ENCODE measurements around the gene PDE4B.
A peak's percentile ranks its signal among the peaks of the same experiment; 100 is the strongest.

Gene PDE4B

GRCh38 chr1:66183400-66183799 lies 390.7 kb downstream of the PDE4B start:
- no peak for DNase-seq (ENCODE audit: low spot score)

GRCh38 chr1:66197120-66197519 lies 404.4 kb downstream of the PDE4B start:
- no peak for DNase-seq (ENCODE audit: low spot score)

GRCh38 chr1:66197785-66198184 lies 405.1 kb downstream of the PDE4B start:
- no peak for DNase-seq (ENCODE audit: low spot score)

GRCh38 chr1:66206563-66207144 lies 414.0 kb downstream of the PDE4B start:
- no peak for DNase-seq (ENCODE audit: low spot score)

GRCh38 chr1:66207484-66207883 lies 414.8 kb downstream of the PDE4B start:
- peak; percentile 52 for DNase-seq (ENCODE audit: low spot score)

GRCh38 chr1:66208632-66209031 lies 415.9 kb downstream of the PDE4B start:
- DNase-seq (ENCODE audit: low spot score) = no peak

GRCh38 chr1:66210635-66211244 lies 418.0 kb downstream of the PDE4B start:
- DNase-seq (ENCODE audit: low spot score) = peak; percentile 32

- no peak for DNase-seq (ENCODE audit: low spot score)
Observed at GRCh38 chr1:66211521-66211920, 418.8 kb downstream of the PDE4B start.

- DNase-seq (ENCODE audit: low spot score) = no peak
Observed at GRCh38 chr1:66213491-66213890, 420.8 kb downstream of the PDE4B start.

GRCh38 chr1:66214901-66215300 lies 422.2 kb downstream of the PDE4B start:
- no peak for DNase-seq (ENCODE audit: low spot score)

- DNase-seq (ENCODE audit: low spot score) = peak; percentile 59
Observed at GRCh38 chr1:66217021-66217420, 424.3 kb downstream of the PDE4B start.

- DNase-seq (ENCODE audit: low spot score) = no peak
Observed at GRCh38 chr1:66217561-66217960, 424.9 kb downstream of the PDE4B start.

GRCh38 chr1:66220477-66220876 lies 427.8 kb downstream of the PDE4B start:
- no peak for DNase-seq (ENCODE audit: low spot score)

GRCh38 chr1:66223681-66224080 lies 431.0 kb downstream of the PDE4B start:
- DNase-seq (ENCODE audit: low spot score) = no peak

- no peak for DNase-seq (ENCODE audit: low spot score)
Observed at GRCh38 chr1:66226985-66227384, 434.3 kb downstream of the PDE4B start.

GRCh38 chr1:66227966-66228365 lies 435.3 kb downstream of the PDE4B start:
- DNase-seq (ENCODE audit: low spot score) = no peak

- peak; percentile 70 for DNase-seq (ENCODE audit: low spot score)
Observed at GRCh38 chr1:66231217-66231616, 438.5 kb downstream of the PDE4B start.

- no peak for DNase-seq (ENCODE audit: low spot score)
Observed at GRCh38 chr1:66231681-66232463, 439.2 kb downstream of the PDE4B start.

- DNase-seq (ENCODE audit: low spot score) = no peak
Observed at GRCh38 chr1:66237042-66237441, 444.3 kb downstream of the PDE4B start.

GRCh38 chr1:66237722-66238479 lies 445.2 kb downstream of the PDE4B start:
- no peak for DNase-seq (ENCODE audit: low spot score)

GRCh38 chr1:66239834-66240233 lies 447.1 kb downstream of the PDE4B start:
- DNase-seq (ENCODE audit: low spot score) = peak; percentile 27

Data from RKO (cell line).